GM23338 (cell line): ENCODE data around the gene CCDC150. TPM values are rescaled to one million over a fixed set of nuclear protein-coding genes. Genes with fewer than 3 reads are reported as not detected.
"Not testable (repeated sequence)": the region's sequence is repeated elsewhere in the genome, so short reads cannot be mapped to it uniquely, and the experiment has no call there.

Experiments used
- ATAC-seq: fragments of 200-7000 bp; cut with Tn5 transposase; 3 replicates; pipeline ENCODE4 v1.9.1; 2020
- DNase-seq: peaks from one replicate; pipeline ENCODE4 v3.0.0-alpha.2; 2015; ENCODE audit warnings: low spot score
- H2AFZ ChIP-seq: fragments of 200-600 bp; sonication (generic); 2 replicates; pipeline ENCODE4 v1.8.0; 2016; ENCODE audit warnings: antibody characterized with exemption, mild to moderate bottlenecking, moderate library complexity
- H3F3A ChIP-seq: fragments of 200-600 bp; sonication (generic); replicated peaks from 2 replicates; pipeline ENCODE4 v1.8.0; 2017; ENCODE audit warnings: antibody characterized with exemption, mixed run types, low read depth
- H3K27ac ChIP-seq: fragments of 200-600 bp; sonication (generic); 2 replicates; pipeline ENCODE4 v1.6.1; 2016; ENCODE audit warnings: low read depth
- H3K27me3 ChIP-seq: fragments of 200-600 bp; sonication (generic); 2 replicates; pipeline ENCODE4 v1.8.0; 2016; ENCODE audit warnings: mild to moderate bottlenecking, mixed run types, moderate library complexity; ENCODE audit not compliant: insufficient read depth
- H3K36me3 ChIP-seq: fragments of 200-600 bp; sonication (generic); 2 replicates; pipeline ENCODE4 v1.8.0; 2016; ENCODE audit warnings: mild to moderate bottlenecking; ENCODE audit not compliant: insufficient read depth
- H3K4me1 ChIP-seq: fragments of 200-600 bp; sonication (generic); 2 replicates; pipeline ENCODE4 v1.8.0; 2016; ENCODE audit warnings: mild to moderate bottlenecking, moderate library complexity; ENCODE audit not compliant: insufficient read depth
- H3K4me2 ChIP-seq: fragments of 200-600 bp; sonication (generic); 2 replicates; pipeline ENCODE4 v1.7.1; 2017; ENCODE audit warnings: mixed run types
- H3K4me3 ChIP-seq: fragments of 200-600 bp; sonication (generic); 2 replicates; pipeline ENCODE4 v1.6.1; 2016; ENCODE audit warnings: mixed run types
- H3K79me2 ChIP-seq: fragments of 200-600 bp; sonication (generic); replicated peaks from 2 replicates; pipeline ENCODE4 v1.8.0; 2017; ENCODE audit warnings: mild to moderate bottlenecking; ENCODE audit not compliant: insufficient read depth
- H3K9me2 ChIP-seq: fragments of 200-600 bp; sonication (generic); 2 replicates; pipeline ENCODE4 v1.8.0; 2017; ENCODE audit not compliant: insufficient read depth
- H4K20me1 ChIP-seq: fragments of 200-600 bp; sonication (generic); replicated peaks from 2 replicates; pipeline ENCODE4 v1.8.0; 2017; ENCODE audit warnings: mild to moderate bottlenecking; ENCODE audit not compliant: insufficient read depth
- H3K27ac Mint-ChIP-seq: 2 replicates; pipeline ENCODE4 v1.8.0; 2020; ENCODE audit warnings: inconsistent platforms, mild to moderate bottlenecking, moderate library complexity, mixed read lengths
- H3K27me3 Mint-ChIP-seq: 3 replicates; pipeline ENCODE4 v1.8.0; 2022; ENCODE audit warnings: low read depth, mild to moderate bottlenecking, moderate library complexity, mixed read lengths, inconsistent platforms; ENCODE audit not compliant: insufficient read depth, poor library complexity
- H3K36me3 Mint-ChIP-seq: 3 replicates; pipeline ENCODE4 v1.8.0; 2021; ENCODE audit warnings: low read depth, mild to moderate bottlenecking, inconsistent platforms, moderate library complexity, mixed read lengths
- H3K4me1 Mint-ChIP-seq: 3 replicates; pipeline ENCODE4 v1.8.0; 2020; ENCODE audit warnings: mild to moderate bottlenecking, inconsistent platforms, mixed read lengths
- H3K4me3 Mint-ChIP-seq: 3 replicates; pipeline ENCODE4 v1.8.0; 2021; ENCODE audit warnings: moderate library complexity, mild to moderate bottlenecking, inconsistent platforms, mixed read lengths
- H3K9me3 Mint-ChIP-seq: 3 replicates; pipeline ENCODE4 v1.8.0; 2020; ENCODE audit warnings: moderate library complexity, mild to moderate bottlenecking, inconsistent platforms, mixed read lengths
- CREB1 ChIP-seq: fragments of 250-450 bp; sonication (Bioruptor Pico); IDR thresholded peaks from 2 replicates; pipeline ENCODE4 v1.5.0; 2020; ENCODE audit warnings: low read depth, mild to moderate bottlenecking, moderate library complexity
- CTCF ChIP-seq, 2 experiments: fragments of 200-600 bp in 1 of 2; sonication (generic) in 1 of 2; conservative IDR thresholded peaks; 2 replicates each; pipeline versions ENCODE4 v1.5.1 to v1.6.1; 2016 to 2017; ENCODE audit warnings: antibody characterized with exemption in 2 of 2, low read depth in 2 of 2, mild to moderate bottlenecking in 2 of 2, moderate library complexity in 1 of 2
- ETS1 ChIP-seq: IDR thresholded peaks from 2 replicates; pipeline ENCODE4 v1.6.1; 2016; ENCODE audit warnings: antibody characterized with exemption
- POLR2AphosphoS5 ChIP-seq: IDR thresholded peaks from 2 replicates; pipeline ENCODE4 v1.6.1; 2016; ENCODE audit warnings: antibody characterized with exemption, low read depth
- ZNF462 ChIP-seq: fragments of 250-450 bp; sonication (Bioruptor Pico); IDR thresholded peaks from 2 replicates; pipeline ENCODE4 v1.5.0; 2020; ENCODE audit warnings: mild to moderate bottlenecking, moderate library complexity
- polyA plus RNA-seq: library from polyadenylated mRNA; unstranded; fragments of >200 nt; fragmentation: Nextera tagmentation; extraction: Ambion mirVana; gene quantifications from 2 replicates; pipeline ENCODE4 v1.2.1, GENCODE V29; 2016
- total RNA-seq: library from RNA; depleted of rRNA; stranded (reverse); fragments of >200 nt; shearing (Covaris generic); gene quantifications from 2 replicates; pipeline ENCODE4 v1.2.3, GENCODE V29; 2014

The CCDC150 gene
- total and polyA plus RNA-seq, 2 experiments from 2014 or later = 56.3 to 68.3 TPM

GRCh38 chr2:196729418-196729817 lies 89.9 kb downstream of the CCDC150 start (continued):
- no peak for TF ChIP-seq ZNF462 (CRISPR knock-in tag)
- no peak for TF ChIP-seq CREB1 (CRISPR knock-in tag)
- TF ChIP-seq POLR2AphosphoS5 = no peak
- TF ChIP-seq ETS1 = no peak

- H4K20me1 ChIP-seq, ATAC-seq, H3K4me3 ChIP-seq, DNase-seq, H3K9me3 Mint-ChIP-seq, H3F3A ChIP-seq, H3K27me3 Mint-ChIP-seq, H3K9me2 ChIP-seq, H3K4me3 Mint-ChIP-seq, H2AFZ ChIP-seq, H3K4me2 ChIP-seq, H3K79me2 ChIP-seq, H3K27ac Mint-ChIP-seq, H3K27ac ChIP-seq, H3K27me3 ChIP-seq, H3K4me1 ChIP-seq, H3K4me1 Mint-ChIP-seq: not testable (repeated sequence)
- H3K36me3 Mint-ChIP-seq = peaks cover 77% of the 10 kb centered on the region
- peaks cover 31% of the 10 kb centered on the region for H3K36me3 ChIP-seq
- TF ChIP-seq CTCF (conservative IDR thresholded peaks at IDR 0.05; ENCODE audit: low read depth in 2 of 2) = peak; percentile 8 to 29; a peak in 2 of 4 replicates
These were observed 97.1 kb downstream of the CCDC150 start for GRCh38 chr2:196736646-196737045.
